K562 (cell line): ENCODE measurements around the gene CCDC85B. TPM values are rescaled to one million over a fixed set of nuclear protein-coding genes. Genes with fewer than 3 reads are reported as not detected.
A peak's percentile ranks its signal among the peaks of the same experiment; 100 is the strongest.

ENCODE experiments used
- ASH1L ChIP-seq: fragments of 450-650 bp; IDR thresholded peaks from 2 replicates; pipeline ENCODE4 v1.6.1; 2018; ENCODE audit warnings: borderline replicate concordance, mild to moderate bottlenecking, low read depth; ENCODE audit not compliant: partially characterized antibody
- EP400 ChIP-seq: fragments of 450-650 bp; IDR thresholded peaks from 2 replicates; pipeline ENCODE4 v1.6.1; 2017; ENCODE audit warnings: antibody characterized with exemption, mild to moderate bottlenecking, moderate library complexity
- FOXA1 ChIP-seq: fragments of 450-650 bp; IDR thresholded peaks from 2 replicates; pipeline ENCODE4 v1.6.1; 2016; ENCODE audit warnings: mild to moderate bottlenecking, borderline replicate concordance
- HMG20B ChIP-seq: fragments of 250-450 bp; sonication (Bioruptor Pico); IDR thresholded peaks from 2 replicates; pipeline ENCODE4 v1.5.0; 2021; ENCODE audit warnings: mild to moderate bottlenecking
- NR2C2 ChIP-seq, 2 experiments: fragments of 200-800 bp in 1 of 2; sonication (Bioruptor generic) in 1 of 2; sonication (generic) in 1 of 2; formaldehyde crosslinking in 1 of 2; IDR thresholded peaks; 2 replicates each; pipeline versions ENCODE4 v1.6.1 to v1.8.0; 2016 to 2022; ENCODE audit warnings: mild to moderate bottlenecking in 1 of 2, missing compliant biosample characterization in 1 of 2, missing genetic modification characterization in 1 of 2, missing genetic modification reagents in 1 of 2
- PTBP1 ChIP-seq: fragments of 200-400 bp; formaldehyde crosslinking; IDR thresholded peaks from 2 replicates; pipeline ENCODE4 v1.6.1; 2017; ENCODE audit warnings: low read depth, low read length
- RFX7 ChIP-seq: fragments of 250-450 bp; sonication (Bioruptor Pico); IDR thresholded peaks from 2 replicates; pipeline ENCODE4 v1.5.1; 2021; ENCODE audit warnings: mild to moderate bottlenecking
- RUNX1 ChIP-seq: sonication (generic); IDR thresholded peaks from 2 replicates; pipeline ENCODE4 v1.6.1; 2016; ENCODE audit warnings: antibody characterized with exemption, low read depth
- SAP30 ChIP-seq: fragments of 200-600 bp; sonication (generic); IDR thresholded peaks from 2 replicates; pipeline ENCODE4 v1.6.1; 2012; ENCODE audit warnings: borderline replicate concordance, low read depth, mild to moderate bottlenecking, moderate library complexity, low read length, control low read depth, inconsistent platforms; ENCODE audit not compliant: insufficient read depth, poor library complexity, severe bottlenecking
- SIX5 ChIP-seq, 2 experiments: IDR thresholded peaks; 2 replicates each; pipeline ENCODE4 v1.6.1; 2011; ENCODE audit warnings: low read length in 2 of 2, borderline replicate concordance in 1 of 2, low read depth in 1 of 2, mild to moderate bottlenecking in 1 of 2, moderate library complexity in 1 of 2; ENCODE audit not compliant: insufficient read depth in 1 of 2
- SMARCC2 ChIP-seq: fragments of 450-650 bp; IDR thresholded peaks from 2 replicates; pipeline ENCODE4 v1.6.1; 2017; ENCODE audit warnings: antibody characterized with exemption, moderate library complexity, mild to moderate bottlenecking, low read depth
- SP2 ChIP-seq: IDR thresholded peaks from 2 replicates; pipeline ENCODE4 v1.6.1; 2011; ENCODE audit warnings: mild to moderate bottlenecking, low read depth, low read length, moderate library complexity; ENCODE audit not compliant: poor library complexity, severe bottlenecking; ENCODE audit errors: extremely low read depth
- YY1 ChIP-seq, 3 experiments: IDR thresholded peaks; 2 replicates each; pipeline ENCODE4 v1.6.1; 2011; ENCODE audit warnings: low read length in 2 of 3, mild to moderate bottlenecking in 2 of 3, moderate library complexity in 2 of 3, borderline replicate concordance in 1 of 3, control low read depth in 1 of 3, low read depth in 1 of 3; ENCODE audit not compliant: insufficient read depth in 3 of 3, insufficient replicate concordance in 2 of 3, control insufficient read depth in 1 of 3, insufficient read length in 1 of 3; ENCODE audit errors: extremely low read depth in 1 of 3
- ZNF12 ChIP-seq: sonication (generic); formaldehyde crosslinking; IDR thresholded peaks from 2 replicates; pipeline ENCODE4 v1.4.0; 2020; ENCODE audit warnings: mild to moderate bottlenecking, missing genetic modification reagents
- ZNF253 ChIP-seq: fragments of 250-450 bp; sonication (Bioruptor Pico); conservative IDR thresholded peaks from 2 replicates; pipeline ENCODE4 v1.6.1; 2021; ENCODE audit warnings: mild to moderate bottlenecking
- ZNF274 ChIP-seq: IDR thresholded peaks from 2 replicates; pipeline ENCODE4 v1.6.1; 2011; ENCODE audit warnings: low read depth, mild to moderate bottlenecking, low read length, moderate library complexity, borderline replicate concordance
- ZNF41 ChIP-seq: fragments of 250-450 bp; sonication (Bioruptor Pico); conservative IDR thresholded peaks from 2 replicates; pipeline ENCODE4 v1.4.0; 2020; ENCODE audit warnings: mild to moderate bottlenecking
- ZNF77 ChIP-seq: fragments of 250-450 bp; sonication (Bioruptor Pico); IDR thresholded peaks from 2 replicates; pipeline ENCODE4 v1.5.0; 2020
- ZNF785 ChIP-seq: fragments of 250-450 bp; sonication (Bioruptor Pico); IDR thresholded peaks from 2 replicates; pipeline ENCODE4 v1.4.0; 2020; ENCODE audit warnings: mild to moderate bottlenecking
- polyA plus RNA-seq, 8 experiments: library from polyadenylated mRNA; depleted of rRNA in 4 of 8; stranded (reverse) in 5 of 8; unstranded in 3 of 8; fragments of >200 nt; fragmentation: Nextera tagmentation in 2 of 8; fragmentation: Illumina TruSeq in 1 of 8; extraction: Ambion mirVana in 2 of 8; extraction: Trizol in 1 of 8; gene quantifications; 2 replicates each; pipeline versions ENCODE4 v1.2.1 to v1.2.3, GENCODE V29; 2011 to 2014; ENCODE audit warnings: inconsistent platforms in 1 of 8, missing spikeins in 1 of 8
- total RNA-seq, 7 experiments: library from RNA; depleted of rRNA in 6 of 7; stranded (reverse); fragments of >200 nt in 6 of 7; fragmentation: Illumina TruSeq in 2 of 7; extraction: Trizol in 2 of 7; gene quantifications; 2 replicates each; pipeline versions ENCODE4 v1.2.1 to v1.2.3, GENCODE V29; 2011 to 2021; ENCODE audit warnings: low replicate concordance in 1 of 7
- TF ChIP-seq, protein P1 (sequence below): fragments of 250-450 bp; sonication (Bioruptor Pico); IDR thresholded peaks from 2 replicates; pipeline ENCODE4 v1.4.0; 2020
- TF ChIP-seq, protein P2 (sequence below): fragments of 450-650 bp; formaldehyde crosslinking; conservative IDR thresholded peaks from 2 replicates; pipeline ENCODE4 v1.4.0; 2022; ENCODE audit warnings: mild to moderate bottlenecking, missing genetic modification characterization
- TF ChIP-seq, protein P3 (sequence below): fragments of 250-450 bp; sonication (Bioruptor Pico); IDR thresholded peaks from 2 replicates; pipeline ENCODE4 v1.5.0; 2021
- TF ChIP-seq, protein P4 (sequence below): fragments of 450-650 bp; IDR thresholded peaks from 2 replicates; pipeline ENCODE4 v1.6.1; 2016; ENCODE audit warnings: antibody characterized with exemption

The CCDC85B gene
- total and polyA plus RNA-seq, 9 of the 15 experiments (the other 6 are each of a cell fraction or from before 2014, with no cell fraction given): 0.14 to 138 (median 6.2) TPM

DNA sequence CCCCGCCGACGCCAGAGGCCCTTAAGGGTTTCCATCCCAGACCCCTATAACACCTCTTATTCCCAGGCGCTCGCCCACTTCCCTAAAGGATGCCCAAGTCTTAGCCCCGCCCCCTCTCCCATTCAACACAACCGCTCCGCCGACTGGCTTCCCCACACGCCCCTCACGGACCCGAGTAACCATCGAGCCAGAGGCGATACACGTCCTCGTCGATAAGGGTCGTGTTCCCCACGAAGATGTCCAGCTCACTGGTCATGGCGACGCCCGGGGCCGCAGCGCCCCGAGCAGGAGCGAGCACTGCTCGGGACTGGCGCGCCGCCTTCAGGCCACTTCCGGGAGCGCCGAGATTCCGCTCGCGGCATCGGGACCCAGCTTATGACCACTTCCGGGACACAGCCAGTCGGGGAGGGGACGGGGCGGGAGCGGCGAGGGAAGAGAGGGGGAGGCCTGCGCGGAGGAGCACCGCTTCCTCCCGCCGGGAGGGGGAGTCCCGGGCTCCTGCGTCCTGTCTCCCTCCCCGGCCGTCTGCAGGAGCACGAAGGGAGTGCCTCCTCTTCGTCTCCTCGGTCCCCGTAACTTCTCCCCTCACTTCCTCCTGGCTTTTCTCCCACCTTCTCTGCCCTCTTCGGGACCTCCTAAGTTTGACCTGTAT lies 2.2 kb upstream of the CCDC85B start, which contains the start of gene FIBP (continued):
- TF ChIP-seq NR2C2 (CRISPR knock-in tag; IDR thresholded peaks at IDR 0.05): peak; percentile 86
- peak; percentile 91 for TF ChIP-seq NR2C2 (tag; IDR thresholded peaks at IDR 0.05)
- no peak for TF ChIP-seq HMG20B (CRISPR knock-in tag)
- no peak for TF ChIP-seq ZNF77 (CRISPR knock-in tag)
- no peak for TF ChIP-seq ZNF274
- TF ChIP-seq RUNX1: no peak
- peak; percentile 92 for TF ChIP-seq EP400
- no peak for TF ChIP-seq ZNF12 (CRISPR knock-in tag)
- TF ChIP-seq FOXA1: no peak
- TF ChIP-seq, protein P1, sequence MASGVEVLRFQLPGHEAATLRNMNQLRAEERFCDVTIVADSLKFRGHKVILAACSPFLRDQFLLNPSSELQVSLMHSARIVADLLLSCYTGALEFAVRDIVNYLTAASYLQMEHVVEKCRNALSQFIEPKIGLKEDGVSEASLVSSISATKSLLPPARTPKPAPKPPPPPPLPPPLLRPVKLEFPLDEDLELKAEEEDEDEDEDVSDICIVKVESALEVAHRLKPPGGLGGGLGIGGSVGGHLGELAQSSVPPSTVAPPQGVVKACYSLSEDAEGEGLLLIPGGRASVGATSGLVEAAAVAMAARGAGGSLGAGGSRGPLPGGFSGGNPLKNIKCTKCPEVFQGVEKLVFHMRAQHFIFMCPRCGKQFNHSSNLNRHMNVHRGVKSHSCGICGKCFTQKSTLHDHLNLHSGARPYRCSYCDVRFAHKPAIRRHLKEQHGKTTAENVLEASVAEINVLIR: peak; percentile 80
- peak; percentile 34 to 88 (median 86) for TF ChIP-seq YY1 (IDR thresholded peaks at IDR 0.05; ENCODE audit: borderline replicate concordance in 1 of 3, control insufficient read depth in 1 of 3, extremely low read depth in 1 of 3, insufficient read depth in 3 of 3, insufficient read length in 1 of 3, insufficient replicate concordance in 2 of 3, low read depth in 1 of 3, low read length in 2 of 3)
- no peak for TF ChIP-seq SP2
- TF ChIP-seq SAP30: peak; percentile 74
- no peak for TF ChIP-seq ZNF785 (CRISPR knock-in tag)
- TF ChIP-seq SIX5 (IDR thresholded peaks at IDR 0.05; ENCODE audit: borderline replicate concordance in 1 of 2, insufficient read depth in 1 of 2, low read depth in 1 of 2, low read length in 2 of 2): no peak; a peak in 1 of 4 replicates
- no peak for TF ChIP-seq ASH1L
- no peak for TF ChIP-seq SMARCC2
- TF ChIP-seq ZNF41 (CRISPR knock-in tag): no peak
- TF ChIP-seq, protein P2, sequence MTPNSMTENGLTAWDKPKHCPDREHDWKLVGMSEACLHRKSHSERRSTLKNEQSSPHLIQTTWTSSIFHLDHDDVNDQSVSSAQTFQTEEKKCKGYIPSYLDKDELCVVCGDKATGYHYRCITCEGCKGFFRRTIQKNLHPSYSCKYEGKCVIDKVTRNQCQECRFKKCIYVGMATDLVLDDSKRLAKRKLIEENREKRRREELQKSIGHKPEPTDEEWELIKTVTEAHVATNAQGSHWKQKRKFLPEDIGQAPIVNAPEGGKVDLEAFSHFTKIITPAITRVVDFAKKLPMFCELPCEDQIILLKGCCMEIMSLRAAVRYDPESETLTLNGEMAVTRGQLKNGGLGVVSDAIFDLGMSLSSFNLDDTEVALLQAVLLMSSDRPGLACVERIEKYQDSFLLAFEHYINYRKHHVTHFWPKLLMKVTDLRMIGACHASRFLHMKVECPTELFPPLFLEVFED (CRISPR knock-in tag): no peak
- no peak for TF ChIP-seq RFX7 (CRISPR knock-in tag)
- no peak for TF ChIP-seq ZNF253 (CRISPR knock-in tag)
- TF ChIP-seq PTBP1: no peak
- TF ChIP-seq, protein P3, sequence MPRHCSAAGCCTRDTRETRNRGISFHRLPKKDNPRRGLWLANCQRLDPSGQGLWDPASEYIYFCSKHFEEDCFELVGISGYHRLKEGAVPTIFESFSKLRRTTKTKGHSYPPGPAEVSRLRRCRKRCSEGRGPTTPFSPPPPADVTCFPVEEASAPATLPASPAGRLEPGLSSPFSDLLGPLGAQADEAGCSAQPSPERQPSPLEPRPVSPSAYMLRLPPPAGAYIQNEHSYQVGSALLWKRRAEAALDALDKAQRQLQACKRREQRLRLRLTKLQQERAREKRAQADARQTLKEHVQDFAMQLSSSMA (CRISPR knock-in tag): peak; percentile 17; the same call in 1 of the 2 replicates
- TF ChIP-seq, protein P4, sequence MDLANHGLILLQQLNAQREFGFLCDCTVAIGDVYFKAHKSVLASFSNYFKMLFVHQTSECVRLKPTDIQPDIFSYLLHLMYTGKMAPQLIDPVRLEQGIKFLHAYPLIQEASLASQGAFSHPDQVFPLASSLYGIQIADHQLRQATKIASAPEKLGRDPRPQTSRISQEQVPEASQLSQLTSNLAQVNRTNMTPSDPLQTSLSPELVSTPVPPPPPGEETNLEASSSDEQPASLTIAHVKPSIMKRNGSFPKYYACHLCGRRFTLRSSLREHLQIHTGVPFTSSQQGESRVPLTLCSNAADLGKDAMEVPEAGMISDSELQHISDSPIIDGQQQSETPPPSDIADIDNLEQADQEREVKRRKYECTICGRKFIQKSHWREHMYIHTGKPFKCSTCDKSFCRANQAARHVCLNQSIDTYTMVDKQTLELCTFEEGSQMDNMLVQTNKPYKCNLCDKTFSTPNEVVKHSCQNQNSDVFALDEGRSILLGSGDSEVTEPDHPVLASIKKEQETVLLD: no peak
